Type B pancreatic cell (in vitro differentiated cells): Measurements from ENCODE around the gene CABLES2. TPM values are rescaled to one million over a fixed set of nuclear protein-coding genes. Genes with fewer than 3 reads are reported as not detected.

Source experiments
- DNase-seq: peaks from one replicate; pipeline ENCODE4 v3.0.0; 2021; ENCODE audit warnings: mixed read lengths; ENCODE audit not compliant: unreplicated experiment; ENCODE audit errors: extremely low spot score
- H3K27ac Mint-ChIP-seq: 2 replicates; pipeline ENCODE4 v1.8.0; 2021; ENCODE audit warnings: mild to moderate bottlenecking, mixed read lengths
- H3K27me3 Mint-ChIP-seq: 2 replicates; pipeline ENCODE4 v1.8.0; 2021; ENCODE audit warnings: mixed read lengths
- H3K36me3 Mint-ChIP-seq: 2 replicates; pipeline ENCODE4 v1.8.0; 2021; ENCODE audit warnings: mixed read lengths
- H3K4me1 Mint-ChIP-seq: one replicate; pipeline ENCODE4 v1.8.0; 2021; ENCODE audit warnings: mixed read lengths; ENCODE audit not compliant: unreplicated experiment
- H3K4me3 Mint-ChIP-seq: 2 replicates; pipeline ENCODE4 v1.8.0; 2021; ENCODE audit warnings: mild to moderate bottlenecking, mixed read lengths
- H3K9me3 Mint-ChIP-seq: 2 replicates; pipeline ENCODE4 v1.8.0; 2021; ENCODE audit warnings: mixed read lengths
- total RNA-seq: library from RNA; stranded (reverse); gene quantifications from 2 replicates; pipeline ENCODE4 v1.2.1, GENCODE V29; 2021; ENCODE audit warnings: low replicate concordance
- TF ChIP-seq, protein P1 (sequence below): fragments of 200-600 bp; sonication (generic); conservative IDR thresholded peaks from 2 replicates; pipeline ENCODE4 v1.5.0; 2021; ENCODE audit warnings: antibody characterized with exemption, mild to moderate bottlenecking

CABLES2 gene
- total RNA-seq, 1 donor from 2014 or later = 18.4 TPM

DNA sequence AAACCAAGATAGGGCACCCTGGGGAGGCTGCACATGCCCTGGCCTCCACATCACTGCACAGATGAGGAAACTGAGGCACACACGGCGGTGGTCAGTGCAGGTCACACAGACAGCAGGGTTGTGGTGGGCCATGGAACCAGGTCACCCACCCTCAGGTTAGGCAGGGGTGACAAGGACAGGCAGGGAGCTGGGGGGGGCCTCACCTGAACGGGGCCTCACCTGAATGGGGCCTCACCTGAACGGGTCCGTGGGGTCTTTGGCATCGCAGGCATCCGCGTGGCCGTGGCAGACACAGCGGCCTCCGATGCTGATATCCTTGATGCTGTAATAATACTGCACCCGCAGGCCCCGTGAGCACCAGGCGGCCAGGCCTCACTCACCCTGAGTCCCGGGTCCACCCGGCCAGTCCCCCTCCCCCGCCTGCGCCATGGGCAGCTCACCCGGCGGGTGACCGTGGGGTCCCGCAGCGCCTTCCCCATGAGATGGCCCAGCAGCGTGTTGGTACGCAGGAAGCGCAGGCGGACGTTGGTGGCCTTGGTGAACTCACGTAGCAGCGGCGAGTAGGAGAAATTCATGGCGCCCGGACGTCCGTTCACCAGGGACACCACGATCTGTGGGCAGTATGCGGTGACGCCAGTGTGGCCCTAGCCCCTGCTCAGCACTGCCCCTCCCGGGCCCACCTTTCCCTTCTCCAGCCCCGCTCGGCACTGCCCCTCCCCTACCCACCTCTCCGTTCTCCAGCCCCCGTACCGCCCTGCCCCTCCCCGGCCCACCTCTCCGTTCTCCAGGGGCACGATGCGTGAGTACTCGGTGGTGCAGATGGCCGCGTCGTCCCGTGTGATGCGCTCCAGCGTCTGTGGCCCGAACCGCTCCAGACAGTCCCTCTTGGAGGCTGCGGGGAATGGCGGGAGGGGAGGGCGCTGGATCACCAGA is 55.4 kb downstream of the CABLES2 start:
- H3K36me3 Mint-ChIP-seq = peaks cover 12% of the 10 kb centered on the region
- no peak for DNase-seq
- H3K4me1 Mint-ChIP-seq = no peaks in the 10 kb centered on the region
- H3K9me3 Mint-ChIP-seq = peaks cover 3% of the 10 kb centered on the region
- TF ChIP-seq, protein P1, sequence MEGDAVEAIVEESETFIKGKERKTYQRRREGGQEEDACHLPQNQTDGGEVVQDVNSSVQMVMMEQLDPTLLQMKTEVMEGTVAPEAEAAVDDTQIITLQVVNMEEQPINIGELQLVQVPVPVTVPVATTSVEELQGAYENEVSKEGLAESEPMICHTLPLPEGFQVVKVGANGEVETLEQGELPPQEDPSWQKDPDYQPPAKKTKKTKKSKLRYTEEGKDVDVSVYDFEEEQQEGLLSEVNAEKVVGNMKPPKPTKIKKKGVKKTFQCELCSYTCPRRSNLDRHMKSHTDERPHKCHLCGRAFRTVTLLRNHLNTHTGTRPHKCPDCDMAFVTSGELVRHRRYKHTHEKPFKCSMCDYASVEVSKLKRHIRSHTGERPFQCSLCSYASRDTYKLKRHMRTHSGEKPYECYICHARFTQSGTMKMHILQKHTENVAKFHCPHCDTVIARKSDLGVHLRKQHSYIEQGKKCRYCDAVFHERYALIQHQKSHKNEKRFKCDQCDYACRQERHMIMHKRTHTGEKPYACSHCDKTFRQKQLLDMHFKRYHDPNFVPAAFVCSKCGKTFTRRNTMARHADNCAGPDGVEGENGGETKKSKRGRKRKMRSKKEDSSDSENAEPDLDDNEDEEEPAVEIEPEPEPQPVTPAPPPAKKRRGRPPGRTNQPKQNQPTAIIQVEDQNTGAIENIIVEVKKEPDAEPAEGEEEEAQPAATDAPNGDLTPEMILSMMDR = no peak
- no peaks in the 10 kb centered on the region for H3K27me3 Mint-ChIP-seq
- peak overlapping the region; percentile 94 for H3K27ac Mint-ChIP-seq
- no peak overlapping the region for H3K4me3 Mint-ChIP-seq

DNA sequence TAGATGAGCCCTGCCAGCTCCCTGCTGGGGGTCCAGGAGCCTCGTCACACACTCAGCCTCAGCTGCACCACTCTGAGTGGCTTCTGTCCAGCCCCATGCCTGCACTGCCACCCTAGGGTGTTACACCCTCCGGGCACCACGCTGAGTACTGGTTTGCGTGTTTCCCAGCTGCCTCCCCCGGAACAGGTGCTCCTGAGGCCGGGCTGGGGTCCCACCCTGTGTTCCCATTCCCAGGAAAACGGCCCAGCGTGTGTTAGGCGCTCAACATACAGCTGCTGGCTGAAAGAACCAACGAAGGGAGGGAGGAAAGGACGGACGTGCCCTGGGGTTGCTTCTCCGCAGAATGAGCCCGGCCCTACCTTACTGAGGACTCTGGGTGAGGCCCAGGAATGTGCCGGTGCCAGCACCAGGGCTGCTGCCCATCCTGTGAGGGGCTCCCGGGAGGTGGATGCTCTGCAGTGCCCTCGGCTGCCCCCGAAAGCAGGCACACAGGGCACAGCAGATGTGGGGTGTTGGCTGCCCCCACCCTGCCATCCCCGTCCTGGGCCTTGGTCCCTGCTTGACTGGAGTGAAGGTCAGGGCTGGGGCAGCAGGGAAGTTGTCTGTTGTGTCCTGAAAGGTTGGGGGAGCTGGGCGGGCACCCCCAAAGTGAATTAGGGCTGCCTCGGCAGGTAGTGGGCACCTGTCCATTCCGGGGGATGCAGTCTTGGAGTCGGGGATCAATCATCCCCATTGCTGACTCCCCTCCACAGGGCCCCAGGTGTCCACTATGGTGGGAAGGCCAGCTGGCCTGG is 56.3 kb downstream of the CABLES2 start:
- Mint-ChIP-seq H3K9me3 (peaks cover 3% of the 10 kb centered on the region), H3K4me3 (no peak overlapping the region), H3K27ac (peak overlapping the region; percentile 94), H3K36me3 (peaks cover 12% of the 10 kb centered on the region), H3K4me1 (no peaks in the 10 kb centered on the region), H3K27me3 (no peaks in the 10 kb centered on the region)
- TF ChIP-seq, protein P1 = no peak
- DNase-seq = no peak

DNA sequence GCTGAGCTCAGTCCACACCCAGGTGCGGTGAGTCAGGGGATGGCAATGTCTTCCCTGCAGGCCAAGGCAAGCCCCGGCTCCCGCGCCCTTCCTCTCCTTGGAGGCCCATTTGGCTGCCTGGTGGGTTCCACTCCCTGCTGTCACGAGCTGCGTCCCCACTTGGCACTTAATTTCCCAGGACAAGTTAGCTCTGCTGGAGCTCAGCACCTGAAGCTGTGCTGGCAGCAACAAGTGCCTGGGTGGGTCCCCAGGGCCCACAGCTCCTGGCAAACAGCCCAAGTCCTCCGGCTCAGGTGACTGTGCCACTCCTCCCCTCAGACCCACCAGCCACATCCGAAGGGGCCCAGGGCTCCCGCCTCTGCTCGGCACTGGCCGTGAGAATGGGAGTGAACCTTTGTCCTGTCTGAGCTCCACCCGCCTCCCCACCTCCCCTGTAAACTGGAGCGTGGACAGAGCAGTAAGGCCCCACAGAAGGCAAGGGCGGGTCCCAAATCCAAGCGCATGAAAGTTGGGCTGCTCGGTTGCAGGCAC is 56.9 kb downstream of the CABLES2 start:
- Mint-ChIP-seq H3K4me1 (no peaks in the 10 kb centered on the region), H3K27me3 (no peaks in the 10 kb centered on the region), H3K9me3 (peaks cover 3% of the 10 kb centered on the region), H3K4me3 (peak overlapping the region; percentile 39), H3K27ac (peak overlapping the region; percentile 94), H3K36me3 (peaks cover 12% of the 10 kb centered on the region)
- DNase-seq = no peak
- TF ChIP-seq, protein P1 = no peak

GRCh38 chr20:62349556-62350097 is 57.5 kb downstream of the CABLES2 start:
- peaks cover 15% of the 10 kb centered on the region for H3K36me3 Mint-ChIP-seq

DNA sequence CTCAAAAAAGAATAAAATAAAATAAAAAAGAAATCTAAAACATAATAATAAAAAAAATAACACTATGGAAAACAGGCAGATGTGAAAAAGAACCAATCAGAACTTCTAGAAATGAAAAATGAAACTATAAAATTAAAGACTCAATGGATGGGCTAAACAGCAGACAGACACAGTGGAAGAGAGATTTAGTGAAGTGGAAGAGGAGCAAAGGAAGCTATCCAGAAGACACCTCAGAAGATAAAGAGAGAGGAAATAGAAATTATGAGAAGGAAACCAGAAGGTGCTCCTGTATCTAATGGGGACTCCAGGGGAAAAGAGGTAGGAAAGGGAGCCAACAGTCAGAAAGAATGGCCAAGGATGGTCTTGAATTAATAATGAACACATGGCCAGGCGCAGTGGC is 58.5 kb downstream of the CABLES2 start:
- TF ChIP-seq, protein P1 = no peak
- Mint-ChIP-seq H3K27ac (peak overlapping the region; percentile 77), H3K4me1 (no peaks in the 10 kb centered on the region), H3K4me3 (no peak overlapping the region), H3K27me3 (no peaks in the 10 kb centered on the region), H3K36me3 (peaks cover 15% of the 10 kb centered on the region), H3K9me3 (peaks cover 3% of the 10 kb centered on the region)
- no peak for DNase-seq

More at GRCh38 chr20:62349556-62350097, 57.5 kb downstream of the CABLES2 start:
- Mint-ChIP-seq H3K27me3 (no peaks in the 10 kb centered on the region), H3K4me1 (no peaks in the 10 kb centered on the region), H3K4me3 (peak overlapping the region; percentile 12), H3K27ac (peak overlapping the region; percentile 94), H3K9me3 (peaks cover 3% of the 10 kb centered on the region)
- TF ChIP-seq, protein P1 = no peak
- DNase-seq = no peak
